Measurements from ENCODE around the gene COL23A1. TPM values are rescaled to one million over a fixed set of nuclear protein-coding genes. Genes with fewer than 3 reads are reported as not detected.

COL23A1 gene
- total and polyA plus RNA-seq, 2 donors (not counting 1 experiment from before 2014, with no cell fraction given): 0.20 TPM; not detected in 1

DNA sequence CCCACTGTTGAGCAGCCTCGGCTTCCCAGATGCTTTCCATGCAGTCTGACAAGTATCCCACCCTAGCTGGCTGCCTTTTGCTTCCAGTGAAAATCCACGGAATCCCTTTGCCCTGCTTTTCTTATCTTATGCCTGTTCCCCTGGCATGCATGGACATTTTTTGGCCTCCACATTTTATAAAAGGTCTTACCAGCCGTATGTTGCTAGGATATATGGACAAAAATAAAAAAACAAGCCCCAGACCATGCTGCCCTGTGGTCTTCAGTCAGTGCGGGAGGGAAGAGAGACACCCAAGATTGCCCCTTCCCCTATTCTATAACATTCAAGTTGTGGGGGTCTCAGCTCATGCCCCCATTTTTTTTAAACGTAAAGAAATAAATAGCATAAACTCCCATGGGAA is 129.6 kb downstream of the COL23A1 start:
- ATAC-seq (ENCODE audit: low read depth): no peak
- Mint-ChIP-seq H3K4me3 (no peak overlapping the region), H3K9me3 (ENCODE audit: insufficient read depth) (no peaks in the 10 kb centered on the region), H3K27me3 (peaks cover 6% of the 10 kb centered on the region), H3K27ac (no peak overlapping the region), H3K4me1 (no peaks in the 10 kb centered on the region)
- no peak overlapping the region for H3K9ac ChIP-seq (ENCODE audit: low read length)
- no peaks in the 10 kb centered on the region for H3K4me1 ChIP-seq (ENCODE audit: control insufficient read depth in 2 of 2, insufficient read depth in 2 of 2, low read length in 2 of 2)
- H3K27me3 ChIP-seq (replicated peaks in 1 of 4; ENCODE audit: control extremely low read depth in 1 of 4, control insufficient read depth in 3 of 4, insufficient read depth in 4 of 4, low read length in 3 of 4): no peaks in the 10 kb centered on the region
- no peaks in the 10 kb centered on the region for H3K36me3 ChIP-seq (replicated peaks in 1 of 2; ENCODE audit: control extremely low read depth in 1 of 2, control insufficient read depth in 1 of 2, extremely low read depth in 1 of 2, insufficient read depth in 2 of 2, low read length in 1 of 2)
- POLR2A ChIA-PET: no interaction called here
- no peak for DNase-seq
- intact Hi-C loops (cut with micrococcal nuclease): no loop called here
- H3K4me2 ChIP-seq (replicated peaks; ENCODE audit: low read depth, low read length, poor library complexity, severe bottlenecking): no peak overlapping the region
- no peaks in the 10 kb centered on the region for H3K9me3 ChIP-seq (ENCODE audit: control extremely low read depth in 1 of 3, control insufficient read depth in 2 of 3, insufficient read depth in 1 of 3, low read length in 2 of 3)
- no peak overlapping the region for H3K4me3 ChIP-seq (ENCODE audit: control extremely low read depth in 1 of 5, extremely low read depth in 1 of 5, insufficient read depth in 1 of 5, low read depth in 2 of 5, low read length in 4 of 5)
- no peak overlapping the region for H2AFZ ChIP-seq (ENCODE audit: insufficient read depth, low read depth, low read length, poor library complexity, severe bottlenecking)
- CTCF ChIA-PET: interaction anchor here (0.8 to 2.1 kb wide), 6 partner anchors 9 to 225 kb away, joined by 3 to 7 read pairs (median 4); no protein-coding TSS in a partner anchor
- no peaks in the 10 kb centered on the region for H3K79me2 ChIP-seq (ENCODE audit: control insufficient read depth, insufficient read depth, low read length)
- WGBS (ENCODE audit: insufficient coverage): 74% methylated on average over 2 of the region's 5 CpGs
- TF ChIP-seq, protein P1, sequence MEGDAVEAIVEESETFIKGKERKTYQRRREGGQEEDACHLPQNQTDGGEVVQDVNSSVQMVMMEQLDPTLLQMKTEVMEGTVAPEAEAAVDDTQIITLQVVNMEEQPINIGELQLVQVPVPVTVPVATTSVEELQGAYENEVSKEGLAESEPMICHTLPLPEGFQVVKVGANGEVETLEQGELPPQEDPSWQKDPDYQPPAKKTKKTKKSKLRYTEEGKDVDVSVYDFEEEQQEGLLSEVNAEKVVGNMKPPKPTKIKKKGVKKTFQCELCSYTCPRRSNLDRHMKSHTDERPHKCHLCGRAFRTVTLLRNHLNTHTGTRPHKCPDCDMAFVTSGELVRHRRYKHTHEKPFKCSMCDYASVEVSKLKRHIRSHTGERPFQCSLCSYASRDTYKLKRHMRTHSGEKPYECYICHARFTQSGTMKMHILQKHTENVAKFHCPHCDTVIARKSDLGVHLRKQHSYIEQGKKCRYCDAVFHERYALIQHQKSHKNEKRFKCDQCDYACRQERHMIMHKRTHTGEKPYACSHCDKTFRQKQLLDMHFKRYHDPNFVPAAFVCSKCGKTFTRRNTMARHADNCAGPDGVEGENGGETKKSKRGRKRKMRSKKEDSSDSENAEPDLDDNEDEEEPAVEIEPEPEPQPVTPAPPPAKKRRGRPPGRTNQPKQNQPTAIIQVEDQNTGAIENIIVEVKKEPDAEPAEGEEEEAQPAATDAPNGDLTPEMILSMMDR (IDR thresholded peaks at IDR 0.05): no peak
- no peak for TF ChIP-seq EZH2 (IDR thresholded peaks at IDR 0.05; ENCODE audit: borderline replicate concordance, insufficient read depth, low read depth, low read length, poor library complexity, severe bottlenecking)
- no peak overlapping the region for H3K27ac ChIP-seq (ENCODE audit: low read length in 2 of 2)
- H4K20me1 ChIP-seq (ENCODE audit: control insufficient read depth, insufficient read depth, low read length, poor library complexity, severe bottlenecking): no peaks in the 10 kb centered on the region

- Mint-ChIP-seq H3K9me3 (ENCODE audit: insufficient read depth) (no peaks in the 10 kb centered on the region), H3K4me1 (no peaks in the 10 kb centered on the region), H3K4me3 (no peak overlapping the region), H3K27ac (no peak overlapping the region), H3K27me3 (peaks cover 6% of the 10 kb centered on the region)
- intact Hi-C loops (cut with micrococcal nuclease): no loop called here
- Histone ChIP-seq H3K36me3 (replicated peaks in 1 of 2; ENCODE audit: control extremely low read depth in 1 of 2, control insufficient read depth in 1 of 2, extremely low read depth in 1 of 2, insufficient read depth in 2 of 2, low read length in 1 of 2) (no peaks in the 10 kb centered on the region), H3K4me2 (replicated peaks; ENCODE audit: low read depth, low read length, poor library complexity, severe bottlenecking) (no peak overlapping the region), H3K79me2 (ENCODE audit: control insufficient read depth, insufficient read depth, low read length) (no peaks in the 10 kb centered on the region), H4K20me1 (ENCODE audit: control insufficient read depth, insufficient read depth, low read length, poor library complexity, severe bottlenecking) (no peaks in the 10 kb centered on the region), H3K9me3 (ENCODE audit: control extremely low read depth in 1 of 3, control insufficient read depth in 2 of 3, insufficient read depth in 1 of 3, low read length in 2 of 3) (no peaks in the 10 kb centered on the region), H3K27ac (ENCODE audit: low read length in 2 of 2) (no peak overlapping the region), H3K4me3 (ENCODE audit: control extremely low read depth in 1 of 5, extremely low read depth in 1 of 5, insufficient read depth in 1 of 5, low read depth in 2 of 5, low read length in 4 of 5) (no peak overlapping the region), H2AFZ (ENCODE audit: insufficient read depth, low read depth, low read length, poor library complexity, severe bottlenecking) (no peak overlapping the region), H3K9ac (ENCODE audit: low read length) (no peak overlapping the region), H3K27me3 (replicated peaks in 1 of 4; ENCODE audit: control extremely low read depth in 1 of 4, control insufficient read depth in 3 of 4, insufficient read depth in 4 of 4, low read length in 3 of 4) (no peaks in the 10 kb centered on the region), H3K4me1 (ENCODE audit: control insufficient read depth in 2 of 2, insufficient read depth in 2 of 2, low read length in 2 of 2) (no peaks in the 10 kb centered on the region)
- TF ChIP-seq, protein P1 (IDR thresholded peaks at IDR 0.05): no peak
- TF ChIP-seq EZH2 (IDR thresholded peaks at IDR 0.05; ENCODE audit: borderline replicate concordance, insufficient read depth, low read depth, low read length, poor library complexity, severe bottlenecking): no peak
- WGBS (ENCODE audit: insufficient coverage): 100% methylated on average over 1 of the region's 3 CpGs
- ATAC-seq (ENCODE audit: low read depth): no peak
- POLR2A ChIA-PET: no interaction called here
- CTCF ChIA-PET: interaction anchor here (0.8 to 2.1 kb wide), 3 partner anchors 9 to 30 kb away, joined by 3 to 7 read pairs (median 4); no protein-coding TSS in a partner anchor
- no peak for DNase-seq
These were observed 130.0 kb downstream of the COL23A1 start for GRCh38 chr5:178460174-178460573.

All from B cell (primary cell).